Fibroblast of skin of scalp (primary cell): ENCODE measurements around the gene TNIK.
"Not testable (repeated sequence)": the region's sequence is repeated elsewhere in the genome, so short reads cannot be mapped to it uniquely, and the experiment has no call there.

Source experiments
- DNase-seq: peaks from one replicate; pipeline ENCODE4 v3.0.0-alpha.2; 2013

The TNIK gene

DNA sequence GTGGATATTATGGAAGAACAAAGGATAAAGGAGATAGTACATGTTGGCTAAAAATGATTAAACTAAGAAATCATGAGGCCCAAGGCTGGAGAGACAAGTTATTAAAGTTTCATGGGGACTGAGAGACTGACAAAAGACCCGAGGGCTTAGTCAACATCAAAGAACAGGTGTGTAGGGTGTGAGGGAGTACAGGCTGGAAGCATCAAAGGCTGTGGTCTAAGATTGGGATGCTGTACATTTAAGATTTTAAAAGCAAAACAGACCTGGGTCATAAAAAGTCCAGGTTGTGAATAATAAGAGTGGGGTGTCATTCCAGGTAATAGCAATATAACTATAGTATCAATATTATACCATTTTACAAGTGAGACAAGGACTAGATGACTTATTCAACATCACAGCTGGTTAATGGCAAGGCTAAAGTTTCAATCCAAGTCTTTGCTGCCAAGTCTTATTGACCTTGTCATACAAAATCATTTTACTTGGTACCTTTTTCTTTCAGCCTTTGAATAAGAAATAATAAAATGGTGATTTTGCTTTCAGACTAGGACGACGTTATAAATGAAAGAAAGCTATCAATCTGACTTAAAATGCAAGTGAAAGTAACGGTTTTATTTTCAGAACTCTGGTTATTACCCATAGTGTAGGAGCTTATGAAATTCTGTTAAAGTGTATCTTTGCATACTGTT lies 211.6 kb downstream of the TNIK start:
- DNase-seq, result no peak

DNA sequence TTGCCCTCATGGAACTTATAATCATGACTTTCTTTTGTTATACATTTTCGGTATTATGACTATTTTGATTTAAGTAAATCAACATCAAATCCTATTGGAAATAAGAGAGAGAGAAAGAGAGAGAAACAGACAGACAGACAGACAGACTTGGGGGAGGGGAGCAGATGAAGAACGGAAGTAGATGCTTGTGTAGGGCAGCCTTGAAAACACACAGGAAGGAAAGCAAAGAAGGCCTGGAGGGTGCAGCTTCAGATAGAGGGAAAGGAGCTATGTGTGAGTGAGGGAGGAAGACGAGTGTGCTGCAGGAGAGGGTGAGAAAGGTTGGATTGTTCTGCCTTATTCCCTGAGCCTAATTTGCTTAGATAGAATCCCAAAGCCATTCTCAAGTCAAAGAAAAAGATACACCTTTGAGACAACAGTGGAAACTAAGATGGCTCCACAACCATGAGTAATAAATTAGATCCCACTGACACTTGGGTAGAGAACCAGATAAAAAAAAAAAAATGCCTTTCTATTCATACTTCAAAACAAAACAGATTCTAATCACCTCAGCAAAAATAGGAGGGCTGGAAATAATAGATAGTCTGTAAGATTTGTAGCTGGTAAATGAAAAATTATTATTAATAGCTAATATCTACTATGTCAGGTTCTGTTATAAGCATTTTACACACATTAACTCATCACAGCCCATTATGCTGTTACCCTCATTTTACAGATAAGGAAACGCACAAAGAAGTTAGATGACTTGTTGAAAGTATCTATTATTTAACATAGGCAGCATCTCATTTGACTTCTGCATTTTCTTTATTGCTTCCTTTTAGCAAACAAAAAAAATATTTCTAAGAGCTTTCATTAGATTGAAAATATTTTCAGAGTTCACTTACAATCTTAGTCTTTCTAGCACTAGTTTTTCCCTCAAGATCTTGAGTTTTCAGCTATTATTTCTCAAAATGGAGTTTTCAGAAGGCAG lies 214.1 kb downstream of the TNIK start:
- DNase-seq, result no peak

DNA sequence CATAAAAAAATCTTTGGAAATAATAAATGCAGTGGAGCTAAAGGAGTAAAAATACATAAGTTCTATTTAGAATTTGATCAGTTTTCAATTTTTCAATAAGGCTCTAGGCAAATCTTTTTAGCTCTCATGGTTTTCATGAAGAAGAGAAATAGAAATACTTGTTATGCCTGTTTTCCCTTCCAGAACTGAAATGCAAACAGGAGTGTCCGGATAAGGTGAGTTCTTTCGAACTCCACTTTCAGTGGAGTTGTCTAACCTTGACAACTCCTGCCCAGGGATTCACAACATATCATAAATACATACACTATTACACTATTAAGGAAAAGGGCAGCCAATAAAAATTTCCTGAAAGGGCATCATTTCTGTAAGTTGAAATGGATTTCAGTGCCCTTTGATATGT lies 217.3 kb downstream of the TNIK start:
- no peak for DNase-seq

DNA sequence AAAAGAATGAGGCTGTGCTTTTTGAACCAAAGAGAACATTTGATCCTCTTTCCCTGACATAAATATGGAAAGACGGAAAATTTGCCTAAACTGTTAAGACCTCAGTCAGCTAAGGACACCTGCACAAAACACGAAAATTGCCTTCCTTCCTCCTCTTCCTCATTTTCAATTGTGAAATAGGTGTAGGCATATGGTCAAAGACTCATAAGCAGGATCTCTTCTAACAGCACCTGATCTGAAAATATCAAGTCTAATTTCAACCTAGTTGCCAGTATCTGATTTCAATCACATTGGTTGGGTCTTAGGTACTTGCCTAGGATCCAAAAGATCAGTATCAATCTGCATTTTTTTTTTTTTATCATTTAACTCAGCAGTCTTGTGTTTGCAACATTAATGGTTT lies 218.0 kb downstream of the TNIK start:
- no peak for DNase-seq

DNA sequence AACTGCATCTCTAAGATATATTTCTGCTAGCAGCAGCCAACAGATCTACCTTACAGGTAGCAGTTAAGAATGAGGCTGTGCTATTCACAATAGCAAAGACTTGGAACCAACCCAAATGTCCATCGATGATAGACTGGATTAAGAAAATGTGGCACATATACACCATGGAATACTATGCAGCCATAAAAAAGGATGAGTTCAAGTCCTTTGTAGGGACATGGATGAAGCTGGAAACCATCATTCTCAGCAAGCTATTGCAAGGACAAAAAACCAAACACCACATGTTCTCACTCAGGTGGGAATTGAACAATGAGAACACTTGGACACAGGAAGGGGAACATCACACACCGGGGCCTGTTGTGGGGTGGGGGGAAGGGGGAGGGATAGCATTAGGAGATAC lies 218.6 kb downstream of the TNIK start:
- not testable (repeated sequence) for DNase-seq

DNA sequence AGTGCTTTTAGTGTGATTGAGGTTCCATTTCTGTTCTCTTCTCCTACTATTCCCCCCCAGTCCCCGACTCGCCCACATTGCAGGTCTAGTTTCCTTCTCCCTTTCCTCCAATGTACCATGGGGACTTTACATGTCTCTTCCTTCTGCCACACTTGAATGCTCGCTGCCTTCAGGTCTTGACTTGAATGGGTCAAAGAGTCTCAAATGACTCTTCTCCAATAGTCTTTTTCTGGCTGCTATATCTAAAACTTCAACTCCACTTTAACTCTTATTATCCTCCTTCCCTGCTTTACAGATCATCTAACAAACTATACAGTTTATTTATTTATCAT lies 219.7 kb downstream of the TNIK start:
- DNase-seq, result no peak

DNA sequence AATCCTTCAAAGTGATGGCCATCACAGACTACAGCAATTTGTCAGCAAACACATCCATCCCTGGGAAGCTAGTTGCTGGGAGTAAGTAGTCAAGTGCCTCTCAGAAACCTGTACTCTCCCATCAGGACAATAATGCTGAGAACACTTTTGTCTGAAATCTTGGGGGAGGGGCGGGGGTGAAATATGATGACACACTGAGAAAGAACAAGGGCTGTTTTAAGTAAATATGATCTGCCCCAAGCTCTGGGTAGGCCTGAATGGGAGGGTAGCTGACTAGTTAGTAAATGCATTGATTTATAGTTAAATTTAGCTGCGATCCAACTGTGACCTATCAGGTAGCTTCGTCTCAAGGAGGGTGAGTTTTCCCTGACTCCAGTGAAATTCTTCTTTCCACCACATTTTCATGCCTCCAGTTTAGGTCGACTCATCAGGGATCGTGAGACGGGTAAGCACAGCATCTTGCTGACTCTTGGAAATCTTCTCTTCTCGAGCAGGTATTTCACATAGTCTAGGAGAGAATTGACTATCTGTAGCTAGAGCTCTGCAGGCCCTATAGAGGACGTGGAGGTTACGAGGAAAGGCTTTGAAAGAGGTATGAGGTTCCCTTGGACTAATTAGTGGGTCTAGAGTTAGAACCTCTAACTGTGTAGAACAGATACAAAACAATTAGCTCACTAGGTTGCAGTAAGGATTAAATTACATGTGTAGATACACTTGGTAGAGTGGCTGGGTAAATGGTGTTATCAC lies 220.3 kb downstream of the TNIK start:
- DNase-seq, result no peak

DNA sequence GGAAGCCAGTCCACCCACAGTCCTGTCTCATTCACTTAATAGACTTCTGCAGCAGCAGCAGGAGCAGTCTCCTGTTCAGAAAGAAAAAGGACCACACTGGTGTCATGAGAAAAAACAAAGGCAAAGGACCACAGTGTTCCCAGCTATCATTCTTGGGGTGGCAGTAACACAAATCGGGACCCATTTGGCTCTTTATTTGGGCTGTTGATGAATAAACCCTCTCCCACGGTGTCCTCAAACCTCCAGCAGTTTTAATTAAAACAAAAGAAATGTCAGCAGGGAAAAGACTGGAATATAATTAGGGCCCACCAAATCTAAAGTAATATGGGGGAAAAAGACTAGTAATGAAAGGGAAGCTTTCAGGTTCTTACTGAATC lies 223.2 kb downstream of the TNIK start:
- no peak for DNase-seq

DNA sequence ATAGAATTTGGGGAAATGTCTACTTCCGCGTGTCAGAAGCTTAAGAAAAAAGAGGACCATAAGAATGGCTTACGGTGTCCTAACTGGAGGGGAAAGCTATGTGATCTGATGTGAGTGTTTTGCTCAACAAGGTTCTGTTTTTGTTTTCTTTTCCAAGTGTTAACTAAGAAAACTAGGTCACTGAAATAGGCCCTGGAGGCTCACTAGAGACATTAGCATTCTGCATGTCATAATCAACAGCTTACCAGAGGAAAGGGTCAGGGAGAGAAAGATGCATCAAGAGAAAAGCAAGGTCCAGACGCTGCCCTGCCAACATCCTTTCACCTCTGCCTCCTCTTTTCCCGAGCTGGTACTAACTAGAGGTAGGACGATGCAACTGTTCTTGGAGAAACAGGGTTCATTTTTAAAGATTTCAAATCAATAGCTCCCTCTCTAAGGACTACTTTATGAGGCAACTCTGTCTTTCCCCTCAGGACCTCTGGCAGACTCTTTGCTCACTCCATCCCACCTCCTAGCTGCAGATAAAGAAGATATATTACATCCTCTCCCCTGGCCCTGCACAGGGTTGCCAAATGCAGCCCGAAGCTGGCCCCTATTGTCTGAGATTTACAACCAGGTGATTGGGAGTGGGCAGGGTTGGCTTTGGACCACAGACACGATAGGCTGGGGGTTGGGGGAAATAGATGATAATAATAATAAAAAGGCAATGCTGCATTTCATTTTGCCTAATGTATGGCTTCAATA lies 223.8 kb downstream of the TNIK start:
- DNase-seq, result no peak

DNA sequence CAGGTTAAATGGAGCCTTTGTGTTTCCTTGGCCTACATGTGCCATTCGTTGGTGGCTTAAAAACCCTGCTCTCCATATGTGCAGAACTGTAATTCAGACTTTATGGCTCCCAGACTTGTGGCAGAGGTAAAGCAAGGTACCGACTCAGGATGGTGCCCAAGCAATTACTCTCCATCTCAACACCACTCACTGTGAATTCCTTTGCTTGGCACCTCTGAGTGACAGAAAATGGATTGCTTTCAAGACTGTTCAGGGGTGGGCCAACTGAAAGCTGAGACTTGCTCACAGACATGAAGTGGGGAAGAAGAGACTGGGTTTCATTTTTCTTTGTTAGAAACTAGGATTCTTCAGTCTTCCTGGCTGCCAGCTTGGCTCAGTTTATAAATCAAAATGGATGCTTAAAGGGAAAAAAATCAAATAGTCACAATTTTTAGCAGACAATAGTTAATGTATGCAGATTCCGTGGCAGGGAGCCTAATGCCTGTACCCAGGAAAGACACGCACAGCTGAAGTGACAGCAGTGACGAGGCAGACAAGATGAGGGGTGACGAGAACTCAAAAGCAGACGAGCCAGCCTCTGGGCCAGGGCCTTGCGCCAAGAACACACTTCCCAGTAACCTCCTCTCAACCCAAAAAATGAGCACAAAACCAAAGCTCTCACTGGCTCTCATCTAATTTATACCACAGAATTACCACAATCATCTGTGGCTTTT lies 225.8 kb downstream of the TNIK start:
- no peak for DNase-seq

DNA sequence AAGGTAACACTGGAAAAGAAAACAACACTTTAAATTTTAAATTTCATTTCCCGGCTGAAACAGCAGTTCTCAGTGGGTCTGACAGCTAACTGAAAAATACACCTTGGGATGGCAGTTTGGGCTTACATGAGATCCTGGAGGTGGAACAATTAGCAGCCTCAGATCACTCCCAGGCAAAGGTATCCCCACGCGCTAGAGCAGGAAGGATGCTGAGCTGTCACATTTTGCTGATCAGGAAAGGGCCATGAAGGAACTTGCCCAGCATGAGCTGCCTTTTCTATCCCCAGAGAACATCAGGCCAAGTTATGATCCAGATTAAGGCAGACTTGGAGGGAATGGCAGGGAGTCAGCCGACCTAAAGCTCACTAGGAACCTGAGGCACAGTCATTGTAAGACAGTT lies 228.8 kb downstream of the TNIK start:
- DNase-seq, result no peak

DNA sequence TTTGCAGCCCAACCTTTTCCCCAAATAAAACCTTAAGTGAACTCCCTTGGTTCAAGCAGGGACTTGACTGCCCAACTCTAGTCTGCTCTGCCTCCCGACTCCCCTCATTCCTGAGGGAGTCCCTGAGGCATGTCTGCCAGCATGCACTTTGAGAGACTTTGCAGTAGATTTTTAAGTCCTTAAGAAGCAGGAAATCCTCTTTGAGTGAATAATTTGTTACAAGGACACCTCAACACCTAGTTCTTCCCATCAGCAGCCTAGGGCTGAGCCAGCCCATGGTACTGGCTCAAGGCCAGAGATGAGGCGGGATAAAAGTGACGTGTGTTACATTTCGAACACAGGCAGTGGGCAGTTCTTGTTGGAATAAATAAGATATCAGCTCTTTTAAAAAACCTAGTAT lies 229.3 kb downstream of the TNIK start:
- no peak for DNase-seq

DNA sequence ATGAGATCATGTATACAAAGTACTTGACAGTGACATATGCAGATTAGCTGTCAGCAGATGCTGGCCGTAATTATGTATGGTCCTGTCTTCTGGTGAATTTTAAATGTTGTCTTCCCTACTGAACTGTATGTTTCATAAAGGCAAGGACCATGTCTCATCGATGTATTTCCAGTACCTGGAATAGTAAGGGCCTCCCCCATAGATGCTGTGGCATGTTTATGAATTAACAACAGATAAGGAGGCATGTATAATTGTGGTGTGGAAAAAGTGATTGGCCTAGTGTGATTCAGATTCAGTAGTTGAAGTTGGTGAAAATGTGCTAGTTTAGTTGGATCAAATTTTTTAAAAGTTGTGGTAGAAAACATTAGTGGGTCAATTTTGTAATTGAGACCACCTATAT lies 231.0 kb downstream of the TNIK start:
- DNase-seq, result no peak

DNA sequence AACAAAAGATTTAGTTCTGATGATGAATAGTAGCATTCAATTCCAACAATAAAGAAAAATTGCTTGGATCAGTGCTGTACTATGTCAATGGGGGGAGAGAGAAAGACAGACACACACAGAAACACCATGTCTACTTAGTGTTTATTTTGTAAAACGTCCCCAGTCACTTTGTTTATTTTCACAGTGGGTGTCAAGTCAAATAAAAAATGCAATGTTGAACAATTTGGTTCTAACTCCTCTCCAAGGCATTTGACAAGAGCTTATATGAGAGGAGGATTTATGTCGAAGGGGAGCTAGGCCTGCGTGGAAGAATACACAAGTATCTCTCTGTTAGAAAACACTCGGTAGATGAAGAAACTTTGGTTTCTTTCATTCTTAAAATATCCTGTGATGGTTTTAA lies 232.0 kb downstream of the TNIK start:
- DNase-seq, result no peak

DNA sequence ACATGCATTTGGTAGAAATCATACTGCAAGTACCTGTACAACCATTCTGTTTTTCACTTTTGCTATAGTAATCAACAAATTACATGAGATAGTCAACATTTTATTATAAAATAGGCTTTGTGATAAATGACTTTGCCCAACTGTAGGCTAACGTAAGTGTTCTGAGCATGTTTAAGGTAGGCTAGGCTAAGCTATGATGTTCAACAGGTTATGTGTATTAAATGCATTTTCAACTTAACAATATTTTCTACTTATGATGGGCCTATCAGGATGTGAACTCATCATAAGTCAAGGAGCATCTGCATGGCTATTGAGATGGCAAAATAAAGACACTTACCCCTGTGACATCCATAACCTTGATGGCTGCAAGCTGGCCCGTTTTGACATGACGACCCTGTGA lies 232.4 kb downstream of the TNIK start:
- no peak for DNase-seq

DNA sequence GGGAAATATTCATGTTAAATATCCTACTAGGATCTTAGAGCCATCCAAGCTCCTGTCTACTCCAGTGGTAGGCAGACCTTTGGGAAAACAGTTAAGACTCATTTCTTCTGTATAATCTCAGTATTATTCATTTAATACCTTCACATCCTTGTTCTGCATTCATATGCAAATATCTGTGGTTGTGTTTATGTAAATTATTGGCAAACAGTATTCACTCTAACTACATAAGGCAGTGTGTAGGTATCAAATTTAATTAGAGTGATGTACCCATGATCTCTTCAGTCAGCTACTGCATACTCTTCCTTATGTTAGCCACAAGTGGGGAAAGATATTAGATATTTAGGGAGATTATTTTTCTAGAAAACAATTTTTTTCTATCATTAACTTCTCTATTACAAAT lies 232.8 kb downstream of the TNIK start:
- no peak for DNase-seq

DNA sequence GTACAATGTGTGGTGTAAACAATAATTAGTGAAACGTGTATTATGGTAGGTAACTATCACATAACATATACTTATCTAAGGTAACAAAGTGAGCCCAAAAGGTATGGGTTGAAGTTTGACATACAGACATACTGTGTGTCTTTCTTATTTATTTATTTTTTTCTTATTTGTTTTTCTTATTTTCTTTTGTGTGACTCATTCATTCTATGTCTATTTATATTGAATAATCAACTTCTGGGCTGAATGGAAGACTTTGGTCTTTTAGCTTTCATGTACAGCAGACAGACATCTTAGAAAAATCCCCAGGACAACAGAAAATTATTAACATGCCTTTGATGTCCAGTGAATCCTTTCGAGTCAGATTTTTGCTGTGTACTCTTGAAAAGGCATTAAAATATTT lies 233.4 kb downstream of the TNIK start:
- DNase-seq, result no peak

DNA sequence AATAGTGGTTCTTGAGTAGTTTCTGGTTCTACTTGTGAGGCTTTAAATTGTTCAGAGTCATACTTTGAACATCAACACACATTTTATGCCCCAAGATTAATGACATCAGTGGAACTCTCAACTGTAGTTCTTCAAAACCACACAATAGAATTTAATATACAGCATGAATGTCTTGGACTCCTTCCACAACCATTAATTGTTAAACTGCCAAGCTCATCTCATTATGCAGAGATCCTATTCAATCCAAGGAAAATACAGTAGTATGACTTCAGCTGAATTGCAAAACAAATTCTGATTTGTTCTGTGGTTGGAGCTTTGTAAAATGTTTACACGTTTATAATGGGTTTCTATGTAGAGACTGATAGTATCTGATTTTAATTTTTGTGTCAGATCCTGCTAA lies 234.5 kb downstream of the TNIK start:
- DNase-seq, result peak; percentile 73

DNA sequence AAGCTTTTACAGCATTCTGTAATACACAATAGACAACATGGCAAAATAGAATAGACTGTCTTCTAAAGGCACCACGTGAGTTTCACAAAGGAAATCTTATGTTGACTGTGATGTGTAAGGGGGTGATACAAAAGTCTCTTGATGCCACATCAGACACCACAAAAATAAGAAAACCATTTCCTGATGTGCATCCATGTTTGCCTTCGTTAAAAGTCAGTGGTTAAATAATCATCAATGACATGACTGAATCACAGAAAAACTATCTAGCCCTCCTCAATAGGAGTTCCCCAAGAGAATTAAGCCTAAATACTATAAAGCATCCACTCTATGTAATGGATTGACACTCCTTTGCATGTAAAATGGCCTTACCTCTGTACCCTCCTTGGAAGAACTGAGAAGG lies 235.0 kb downstream of the TNIK start:
- peak; percentile 9 for DNase-seq

DNA sequence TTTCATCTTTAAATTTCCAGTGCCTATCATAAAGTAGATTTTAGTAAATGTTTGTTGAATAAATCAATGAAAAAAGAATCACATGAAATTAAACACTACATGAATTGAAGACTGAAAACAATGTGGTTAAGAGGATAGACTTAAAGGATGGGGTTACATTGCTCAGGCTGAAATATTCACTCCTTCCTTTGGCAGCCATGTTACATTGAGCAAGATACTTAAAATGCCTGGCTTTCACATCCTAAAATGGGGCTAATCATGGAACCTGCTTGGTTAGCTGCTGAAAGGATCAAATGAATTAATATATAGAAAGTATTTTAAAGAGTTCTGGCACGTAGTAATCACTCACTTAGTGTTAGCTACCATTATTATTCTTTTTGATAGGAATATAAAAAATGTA lies 236.8 kb downstream of the TNIK start:
- no peak for DNase-seq

DNA sequence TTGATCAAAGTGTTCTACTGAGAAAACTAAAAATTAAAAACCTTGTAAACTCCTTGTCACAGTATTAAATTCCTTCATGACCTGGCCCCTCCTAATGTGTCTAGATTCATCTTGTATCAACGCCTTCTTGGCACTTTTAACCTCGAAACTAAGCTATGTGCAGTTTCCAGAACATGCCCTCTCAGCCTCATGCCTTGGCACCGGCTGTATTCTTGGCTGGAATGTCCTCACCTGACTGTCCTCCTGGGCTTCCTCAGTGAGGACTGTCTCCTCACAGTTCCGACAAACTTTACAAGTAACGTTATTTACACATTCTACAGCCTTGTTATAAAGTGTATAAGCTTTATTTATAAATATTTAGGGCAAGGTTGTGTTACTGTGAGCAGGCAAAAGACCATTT lies 237.2 kb downstream of the TNIK start:
- no peak for DNase-seq

DNA sequence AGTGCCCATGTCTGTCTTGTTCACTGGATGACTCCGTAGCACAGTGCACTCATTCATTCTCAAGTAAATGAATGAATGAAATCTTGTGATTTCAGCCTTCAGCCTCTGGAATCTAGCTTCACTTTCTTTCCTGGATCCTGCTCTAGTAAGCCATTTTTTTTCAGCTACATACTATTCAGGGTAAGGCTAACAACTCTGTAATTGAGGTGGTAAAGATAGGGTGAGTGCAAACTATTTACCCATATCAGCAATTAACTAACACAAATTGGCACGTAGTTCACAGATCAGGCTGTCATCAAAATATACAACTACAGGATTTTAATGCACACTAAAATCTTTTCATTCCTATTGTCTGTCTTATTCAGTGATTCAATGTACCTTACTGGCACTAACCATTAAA lies 238.6 kb downstream of the TNIK start:
- DNase-seq, result no peak
